Naive thymus-derived CD8-positive, alpha-beta T cell (primary cell): ENCODE measurements around the gene PTPRM. TPM values are rescaled to one million over a fixed set of nuclear protein-coding genes. Genes with fewer than 3 reads are reported as not detected.

Experiments
- ATAC-seq, 2 donors: fragments of 150-1000 bp; cut with Tn5 transposase in 1 of 2; sonication (Bioruptor Pico), chemical (Tn5 transposase) in 1 of 2; 1 replicate in 1 of 2; 2 replicates in 1 of 2; pipeline ENCODE4 v1.10.0; 2021; ENCODE audit warnings: mild to moderate bottlenecking in 2 of 2, moderate library complexity in 2 of 2
- POLR2A ChIA-PET: fragments of 350-600 bp; sonication (Branson Sonifier 250); formaldehyde crosslinking; loops from one replicate; lab custom pipeline; 2021; ENCODE audit warnings: antibody characterized with exemption; lab: Charles Lee
- DNase-seq, 10 donors: peaks; one replicate each; pipeline versions ENCODE4 v3.0.0 to v3.0.0-alpha.2; 2020 to 2022
- H3K27ac Mint-ChIP-seq, 10 donors: one replicate each; pipeline ENCODE4 v1.8.0; 2020 to 2022; ENCODE audit warnings: mild to moderate bottlenecking in 10 of 10, mixed read lengths in 10 of 10, moderate library complexity in 4 of 10, inconsistent platforms in 1 of 10
- H3K27me3 Mint-ChIP-seq, 5 donors: one replicate each; pipeline ENCODE4 v1.8.0; 2021 to 2022; ENCODE audit warnings: mixed read lengths in 5 of 5
- H3K36me3 Mint-ChIP-seq, 3 donors: one replicate each; pipeline ENCODE4 v1.8.0; 2020 to 2022; ENCODE audit warnings: mixed read lengths in 3 of 3, mild to moderate bottlenecking in 2 of 3, inconsistent platforms in 1 of 3
- H3K4me1 Mint-ChIP-seq, 4 donors: one replicate each; pipeline ENCODE4 v1.8.0; 2021 to 2022; ENCODE audit warnings: mixed read lengths in 4 of 4
- H3K4me3 Mint-ChIP-seq, 10 donors: one replicate each; pipeline ENCODE4 v1.8.0; 2020 to 2022; ENCODE audit warnings: mild to moderate bottlenecking in 10 of 10, mixed read lengths in 10 of 10, moderate library complexity in 6 of 10, inconsistent platforms in 1 of 10
- H3K9me3 Mint-ChIP-seq, 9 donors: one replicate each; pipeline ENCODE4 v1.8.0; 2020 to 2022; ENCODE audit warnings: mixed read lengths in 9 of 9, mild to moderate bottlenecking in 3 of 9, inconsistent platforms in 1 of 9, moderate library complexity in 1 of 9
- polyA plus RNA-seq, 3 donors: library from polyadenylated mRNA; unstranded; fragments of 300-500 nt; fragmentation: Illumina TruSeq; gene quantifications; one replicate each; pipeline ENCODE4 v1.2.3, GENCODE V29; 2021
- total RNA-seq, 8 experiments: library from RNA in 2 of 8; stranded (reverse) in 2 of 8; gene quantifications; one replicate each; pipeline ENCODE4 v1.2.3 and lab custom pipeline; 2021 to 2026

The PTPRM gene
- total and polyA plus RNA-seq, 5 experiments from 2014 or later, result 0.28 to 12.1 (median 0.52) TPM

DNA sequence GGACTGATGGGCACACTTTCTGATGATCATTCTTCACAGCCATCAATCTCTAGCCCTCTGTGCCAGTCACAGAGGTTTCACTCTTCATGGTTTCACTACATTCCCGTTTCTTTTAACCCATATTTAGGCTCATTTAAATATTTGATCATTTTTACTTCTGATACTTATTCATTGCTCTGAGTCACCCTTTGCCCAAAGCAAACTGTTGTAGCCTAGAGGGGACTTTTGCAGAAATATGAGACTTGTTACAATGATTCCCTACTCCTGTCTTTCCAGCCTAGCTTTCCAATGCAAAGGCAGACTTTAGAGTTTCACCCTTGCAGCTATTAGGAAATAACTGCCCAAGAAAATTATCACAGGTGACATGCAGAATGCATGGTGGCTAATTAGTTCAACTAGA lies 444.2 kb downstream of the PTPRM start:
- ATAC-seq (no peak), DNase-seq (no peak)
- H3K9me3 Mint-ChIP-seq, result peaks cover 0 to 8% (median 0%) of the 10 kb centered on the region in 9 donors
- no peak overlapping the region for H3K27ac Mint-ChIP-seq
- no peaks in the 10 kb centered on the region for H3K4me1 Mint-ChIP-seq
- no peaks in the 10 kb centered on the region for H3K36me3 Mint-ChIP-seq
- H3K4me3 Mint-ChIP-seq, result no peak overlapping the region
- H3K27me3 Mint-ChIP-seq, result no peaks in the 10 kb centered on the region
- POLR2A ChIA-PET, result no interaction called here

DNA sequence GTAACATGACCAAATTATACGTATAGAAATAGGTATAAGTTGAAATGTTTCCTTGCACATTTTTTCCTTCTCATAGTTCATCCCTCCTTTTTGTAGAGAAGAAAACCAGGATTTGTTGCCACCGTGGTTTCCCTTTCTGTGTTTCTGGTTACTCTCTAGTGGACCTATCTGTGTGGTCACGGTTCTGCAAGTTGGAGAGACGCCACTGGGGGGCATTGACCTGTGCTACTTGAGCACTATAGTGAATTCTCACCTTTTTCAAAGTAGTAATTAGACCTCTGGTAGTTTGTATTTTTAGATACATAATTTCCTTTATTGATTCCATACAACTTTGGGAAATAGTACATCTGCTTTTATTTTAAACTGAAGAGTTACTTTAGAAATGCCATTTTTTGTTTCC lies 444.8 kb downstream of the PTPRM start:
- Mint-ChIP-seq H3K9me3 (peaks cover 0 to 8% (median 0%) of the 10 kb centered on the region in 9 donors), H3K27me3 (no peaks in the 10 kb centered on the region), H3K36me3 (no peaks in the 10 kb centered on the region), H3K4me3 (no peak overlapping the region), H3K4me1 (no peaks in the 10 kb centered on the region), H3K27ac (no peak overlapping the region)
- DNase-seq (no peak), ATAC-seq (no peak)
- POLR2A ChIA-PET, result no interaction called here

- Mint-ChIP-seq H3K27ac (no peak overlapping the region), H3K4me1 (no peaks in the 10 kb centered on the region), H3K27me3 (peaks cover 0 to 2% (median 0%) of the 10 kb centered on the region in 5 donors), H3K9me3 (peaks cover 0 to 10% (median 0%) of the 10 kb centered on the region in 9 donors), H3K4me3 (no peak overlapping the region), H3K36me3 (no peaks in the 10 kb centered on the region)
- no peak for ATAC-seq
- DNase-seq, result no peak
- POLR2A ChIA-PET, result no interaction called here
These were observed 451.7 kb downstream of the PTPRM start for GRCh38 chr18:8018701-8019331.

DNA sequence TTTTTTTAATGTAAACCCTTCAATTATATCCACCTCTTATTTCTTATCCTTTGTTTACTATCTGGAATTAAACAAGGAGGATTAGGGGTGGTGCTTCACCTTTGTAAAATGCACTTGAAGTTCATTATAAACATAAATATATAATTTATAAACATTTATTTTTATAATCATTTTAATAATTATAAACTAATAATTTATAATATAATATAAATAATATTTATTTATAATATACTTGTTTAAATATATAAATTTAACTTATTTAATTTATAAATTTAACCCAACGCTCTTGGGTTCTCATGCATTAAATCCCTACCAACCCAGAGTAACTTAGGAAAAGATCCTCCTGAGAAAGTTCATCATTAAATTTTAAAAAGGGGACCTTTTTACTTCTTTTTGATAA lies 452.5 kb downstream of the PTPRM start:
- ATAC-seq (no peak), DNase-seq (no peak)
- Mint-ChIP-seq H3K9me3 (peaks cover 0 to 15% (median 0%) of the 10 kb centered on the region in 9 donors), H3K4me1 (no peaks in the 10 kb centered on the region), H3K27me3 (peaks cover 0 to 2% (median 0%) of the 10 kb centered on the region in 5 donors), H3K27ac (no peak overlapping the region), H3K36me3 (no peaks in the 10 kb centered on the region), H3K4me3 (no peak overlapping the region)
- POLR2A ChIA-PET, result no interaction called here

- Mint-ChIP-seq H3K27me3 (peaks cover 0 to 2% (median 0%) of the 10 kb centered on the region in 5 donors), H3K36me3 (no peaks in the 10 kb centered on the region), H3K27ac (no peak overlapping the region), H3K9me3 (peaks cover 0 to 15% (median 0%) of the 10 kb centered on the region in 9 donors), H3K4me1 (no peaks in the 10 kb centered on the region), H3K4me3 (no peak overlapping the region)
- POLR2A ChIA-PET, result no interaction called here
- ATAC-seq, result no peak
- no peak for DNase-seq
These were observed 453.2 kb downstream of the PTPRM start for GRCh38 chr18:8020132-8020846.

DNA sequence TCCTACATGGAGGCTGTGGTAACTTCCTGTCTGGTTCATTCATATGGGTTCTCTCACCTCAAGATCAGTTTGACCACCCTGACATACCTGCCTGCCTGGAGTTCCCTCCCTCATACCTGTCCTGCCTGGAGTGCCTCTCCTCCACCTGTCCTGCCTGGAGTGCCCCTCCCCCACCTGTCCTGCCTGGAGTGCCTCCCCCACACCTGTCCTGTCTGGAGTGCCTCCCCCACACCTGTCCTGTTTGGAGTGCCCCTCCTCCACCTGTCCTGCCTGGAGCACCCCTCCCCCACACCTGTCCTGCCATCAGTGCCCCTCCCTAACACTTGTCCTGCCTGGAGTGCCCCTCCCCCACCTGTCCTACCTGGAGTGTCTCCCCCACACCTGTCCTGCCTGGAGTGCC lies 461.9 kb downstream of the PTPRM start:
- POLR2A ChIA-PET, result no interaction called here
- no peak for DNase-seq

GRCh38 chr18:8029731-8030130 lies 462.6 kb downstream of the PTPRM start:
- POLR2A ChIA-PET, result no interaction called here
- Mint-ChIP-seq H3K27ac (no peak overlapping the region), H3K27me3 (peaks cover 0 to 5% (median 0%) of the 10 kb centered on the region in 5 donors), H3K4me1 (no peaks in the 10 kb centered on the region), H3K36me3 (no peaks in the 10 kb centered on the region), H3K9me3 (peaks cover 0 to 9% (median 0%) of the 10 kb centered on the region in 9 donors), H3K4me3 (no peak overlapping the region)
- no peak for ATAC-seq
- DNase-seq, result no peak

More for the DNA sequence above, 461.9 kb downstream of the PTPRM start:
- Mint-ChIP-seq H3K27me3 (peaks cover 0 to 3% (median 0%) of the 10 kb centered on the region in 5 donors), H3K4me3 (no peak overlapping the region), H3K27ac (peak overlapping the region in 1 of 10 donors; percentile 41), H3K9me3 (peaks cover 0 to 10% (median 0%) of the 10 kb centered on the region in 9 donors), H3K36me3 (no peaks in the 10 kb centered on the region), H3K4me1 (no peaks in the 10 kb centered on the region)
- ATAC-seq, result no peak

DNA sequence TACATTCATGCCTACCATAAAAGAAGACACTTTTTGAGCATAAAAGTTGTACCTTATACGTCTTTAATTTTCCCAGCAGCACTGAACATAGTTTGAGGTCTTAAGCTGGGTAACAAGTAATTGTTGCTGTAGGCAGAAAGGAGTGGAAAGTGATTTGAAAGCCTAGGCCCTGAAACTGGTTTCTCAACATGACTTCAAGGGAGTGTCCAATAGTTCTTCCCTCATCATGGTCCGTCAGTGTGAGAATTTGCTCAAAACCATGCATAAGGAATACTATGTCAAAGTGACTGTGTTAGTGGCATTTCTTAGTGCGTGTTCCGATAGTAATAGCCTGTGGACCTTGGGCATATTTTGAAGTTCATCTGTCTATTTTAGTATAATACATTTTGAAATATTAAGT lies 463.1 kb downstream of the PTPRM start:
- Mint-ChIP-seq H3K36me3 (no peaks in the 10 kb centered on the region), H3K9me3 (peaks cover 0 to 9% (median 0%) of the 10 kb centered on the region in 9 donors), H3K27me3 (peaks cover 0 to 8% (median 0%) of the 10 kb centered on the region in 5 donors), H3K4me3 (no peak overlapping the region), H3K27ac (no peak overlapping the region), H3K4me1 (no peaks in the 10 kb centered on the region)
- DNase-seq, result no peak
- POLR2A ChIA-PET, result no interaction called here
- no peak for ATAC-seq

GRCh38 chr18:8031496-8031895 lies 464.4 kb downstream of the PTPRM start:
- H3K9me3 Mint-ChIP-seq, result peaks cover 0 to 9% (median 0%) of the 10 kb centered on the region in 9 donors
- ATAC-seq (no peak), DNase-seq (no peak)
- H3K27me3 Mint-ChIP-seq, result peaks cover 0 to 8% (median 0%) of the 10 kb centered on the region in 5 donors
- H3K4me1 Mint-ChIP-seq, result no peaks in the 10 kb centered on the region
- no peak overlapping the region for H3K4me3 Mint-ChIP-seq
- H3K36me3 Mint-ChIP-seq, result no peaks in the 10 kb centered on the region
- POLR2A ChIA-PET, result no interaction called here
- no peak overlapping the region for H3K27ac Mint-ChIP-seq

- Mint-ChIP-seq H3K4me3 (no peak overlapping the region), H3K27ac (no peak overlapping the region), H3K4me1 (no peaks in the 10 kb centered on the region), H3K9me3 (peaks cover 0 to 9% (median 0%) of the 10 kb centered on the region in 9 donors), H3K27me3 (peaks cover 0 to 7% (median 0%) of the 10 kb centered on the region in 5 donors), H3K36me3 (no peaks in the 10 kb centered on the region)
- no peak for DNase-seq
- ATAC-seq, result no peak
- POLR2A ChIA-PET, result no interaction called here
These were observed 467.6 kb downstream of the PTPRM start for GRCh38 chr18:8034674-8035073.

DNA sequence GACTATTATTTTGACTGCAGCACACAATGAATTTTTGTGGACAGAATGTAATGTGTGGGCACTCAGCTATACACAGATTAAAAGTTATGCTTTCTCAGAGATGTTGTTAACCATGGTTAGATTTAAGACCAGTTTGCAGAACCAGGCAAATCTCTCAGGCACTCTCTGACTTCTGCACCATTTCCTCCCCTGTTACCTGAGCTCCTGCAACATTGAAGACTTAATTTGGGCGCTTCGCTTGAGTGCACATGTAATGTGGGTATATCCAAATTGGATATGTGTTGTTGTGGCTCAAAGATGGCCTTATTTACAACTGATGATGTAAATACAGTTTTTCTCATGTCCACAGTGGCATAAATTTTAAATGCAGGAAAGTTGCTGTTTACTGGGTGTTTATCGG lies 469.4 kb downstream of the PTPRM start:
- Mint-ChIP-seq H3K27ac (no peak overlapping the region), H3K4me3 (no peak overlapping the region), H3K9me3 (peaks cover 0 to 9% (median 0%) of the 10 kb centered on the region in 9 donors), H3K36me3 (no peaks in the 10 kb centered on the region), H3K27me3 (peaks cover 0 to 4% (median 0%) of the 10 kb centered on the region in 5 donors), H3K4me1 (no peaks in the 10 kb centered on the region)
- POLR2A ChIA-PET, result no interaction called here
- no peak for DNase-seq
- ATAC-seq, result no peak

DNA sequence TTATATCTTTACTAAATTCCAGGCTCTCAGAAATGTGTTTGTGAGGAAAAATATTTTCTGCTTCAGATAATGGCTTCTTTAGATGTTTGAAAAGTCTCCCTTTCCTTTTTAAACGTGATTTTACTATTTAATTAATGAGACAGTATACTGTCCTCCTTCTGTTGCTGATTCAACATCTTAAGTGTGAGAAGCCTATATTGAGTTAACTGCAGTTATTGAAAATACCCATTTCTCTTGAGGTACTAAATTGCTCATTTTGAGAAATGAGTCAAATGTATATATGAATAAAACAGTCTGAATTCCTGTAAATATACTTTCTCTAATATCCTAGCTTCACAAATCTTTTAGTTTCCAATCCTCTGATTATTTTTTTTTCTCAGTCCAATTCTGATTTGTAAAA lies 470.2 kb downstream of the PTPRM start:
- peaks cover 0 to 4% (median 0%) of the 10 kb centered on the region in 5 donors for H3K27me3 Mint-ChIP-seq

GRCh38 chr18:8040021-8040420 lies 472.9 kb downstream of the PTPRM start:
- POLR2A ChIA-PET, result no interaction called here
- DNase-seq (no peak), ATAC-seq (no peak)
- Mint-ChIP-seq H3K4me3 (no peak overlapping the region), H3K4me1 (no peaks in the 10 kb centered on the region), H3K27ac (no peak overlapping the region), H3K36me3 (no peaks in the 10 kb centered on the region), H3K27me3 (no peaks in the 10 kb centered on the region), H3K9me3 (peaks cover 0 to 2% (median 0%) of the 10 kb centered on the region in 9 donors)

More for the DNA sequence above, 470.2 kb downstream of the PTPRM start:
- Mint-ChIP-seq H3K36me3 (no peaks in the 10 kb centered on the region), H3K4me1 (no peaks in the 10 kb centered on the region), H3K9me3 (peaks cover 0 to 9% (median 0%) of the 10 kb centered on the region in 9 donors), H3K4me3 (no peak overlapping the region), H3K27ac (no peak overlapping the region)
- no peak for DNase-seq
- POLR2A ChIA-PET, result no interaction called here
- ATAC-seq, result no peak
